K562 (cell line): ENCODE measurements around the gene CCDC7.

Experiments used
- FOSL1 ChIP-seq: fragments of 200-800 bp; sonication (Bioruptor generic); conservative IDR thresholded peaks from 2 replicates; pipeline ENCODE4 v1.6.1; 2016; ENCODE audit warnings: missing genetic modification characterization, missing compliant biosample characterization
- MAZ ChIP-seq, 2 experiments: fragments of 450-650 bp in 1 of 2; sonication (generic) in 1 of 2; formaldehyde crosslinking; IDR thresholded peaks in 1 of 2; conservative IDR thresholded peaks in 1 of 2; 2 replicates each; pipeline versions ENCODE4 v1.4.0 to v1.5.0; 2020; ENCODE audit warnings: mild to moderate bottlenecking in 1 of 2, missing genetic modification reagents in 1 of 2
- MEF2D ChIP-seq: conservative IDR thresholded peaks from 2 replicates; pipeline ENCODE4 v1.6.1; 2016; ENCODE audit warnings: low read depth, missing genetic modification characterization, missing compliant biosample characterization
- MTA3 ChIP-seq: fragments of 450-650 bp; formaldehyde crosslinking; IDR thresholded peaks from 2 replicates; pipeline ENCODE4 v1.6.1; 2017; ENCODE audit warnings: mild to moderate bottlenecking, borderline replicate concordance
- POLR2A ChIP-seq: fragments of 450-650 bp; conservative IDR thresholded peaks from 2 replicates; pipeline ENCODE4 v1.6.1; 2016
- PURB ChIP-seq: sonication (generic); formaldehyde crosslinking; IDR thresholded peaks from 2 replicates; pipeline ENCODE4 v1.9.0; 2021; ENCODE audit warnings: low read depth, mild to moderate bottlenecking, missing genetic modification reagents
- SREBF1 ChIP-seq: fragments of 150-350 bp; IDR thresholded peaks from 2 replicates; pipeline ENCODE4 v1.6.1; 2014; ENCODE audit warnings: antibody characterized with exemption, low read depth, low read length, borderline replicate concordance
- THRA ChIP-seq: fragments of 450-650 bp; IDR thresholded peaks from 2 replicates; pipeline ENCODE4 v1.6.1; 2017; ENCODE audit warnings: mild to moderate bottlenecking, moderate library complexity
- ZNF12 ChIP-seq: sonication (generic); formaldehyde crosslinking; IDR thresholded peaks from 2 replicates; pipeline ENCODE4 v1.4.0; 2020; ENCODE audit warnings: mild to moderate bottlenecking, missing genetic modification reagents
- ZNF449 ChIP-seq: fragments of 250-450 bp; sonication (Bioruptor Pico); IDR thresholded peaks from 2 replicates; pipeline ENCODE4 v1.8.0; 2022; ENCODE audit warnings: moderate library complexity, mild to moderate bottlenecking, inconsistent platforms
- TF ChIP-seq, protein P1 (sequence below): sonication (generic); formaldehyde crosslinking; IDR thresholded peaks from 2 replicates; pipeline ENCODE4 v1.9.0; 2022; ENCODE audit warnings: mild to moderate bottlenecking, missing genetic modification reagents

- no peak for TF ChIP-seq FOSL1 (tag)
- TF ChIP-seq MAZ (CRISPR knock-in tag; conservative IDR thresholded peaks at IDR 0.05 in 1 of 2, IDR thresholded peaks at IDR 0.05 in 1 of 2), result no peak
- no peak for TF ChIP-seq PURB
- TF ChIP-seq MEF2D (tag), result no peak
- no peak for TF ChIP-seq SREBF1
- no peak for TF ChIP-seq MTA3
- TF ChIP-seq, protein P1, sequence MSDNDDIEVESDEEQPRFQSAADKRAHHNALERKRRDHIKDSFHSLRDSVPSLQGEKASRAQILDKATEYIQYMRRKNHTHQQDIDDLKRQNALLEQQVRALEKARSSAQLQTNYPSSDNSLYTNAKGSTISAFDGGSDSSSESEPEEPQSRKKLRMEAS, result no peak
- TF ChIP-seq THRA, result no peak
- no peak for TF ChIP-seq ZNF449 (CRISPR knock-in tag)
- TF ChIP-seq POLR2A, result no peak
- TF ChIP-seq ZNF12, result no peak
These were observed 247.6 kb downstream of the CCDC7 start for GRCh38 chr10:32693441-32693979.
